GM23338 (cell line): ENCODE data around the gene SWT1. TPM values are rescaled to one million over a fixed set of nuclear protein-coding genes. Genes with fewer than 3 reads are reported as not detected.

Experiments used
- ATAC-seq: fragments of 200-7000 bp; cut with Tn5 transposase; 3 replicates; pipeline ENCODE4 v1.9.1; 2020
- DNase-seq: peaks from one replicate; pipeline ENCODE4 v3.0.0-alpha.2; 2015; ENCODE audit warnings: low spot score
- H2AFZ ChIP-seq: fragments of 200-600 bp; sonication (generic); 2 replicates; pipeline ENCODE4 v1.8.0; 2016; ENCODE audit warnings: antibody characterized with exemption, mild to moderate bottlenecking, moderate library complexity
- H3F3A ChIP-seq: fragments of 200-600 bp; sonication (generic); replicated peaks from 2 replicates; pipeline ENCODE4 v1.8.0; 2017; ENCODE audit warnings: antibody characterized with exemption, mixed run types, low read depth
- H3K27ac ChIP-seq: fragments of 200-600 bp; sonication (generic); 2 replicates; pipeline ENCODE4 v1.6.1; 2016; ENCODE audit warnings: low read depth
- H3K27me3 ChIP-seq: fragments of 200-600 bp; sonication (generic); 2 replicates; pipeline ENCODE4 v1.8.0; 2016; ENCODE audit warnings: mild to moderate bottlenecking, mixed run types, moderate library complexity; ENCODE audit not compliant: insufficient read depth
- H3K36me3 ChIP-seq: fragments of 200-600 bp; sonication (generic); 2 replicates; pipeline ENCODE4 v1.8.0; 2016; ENCODE audit warnings: mild to moderate bottlenecking; ENCODE audit not compliant: insufficient read depth
- H3K4me1 ChIP-seq: fragments of 200-600 bp; sonication (generic); 2 replicates; pipeline ENCODE4 v1.8.0; 2016; ENCODE audit warnings: mild to moderate bottlenecking, moderate library complexity; ENCODE audit not compliant: insufficient read depth
- H3K4me2 ChIP-seq: fragments of 200-600 bp; sonication (generic); 2 replicates; pipeline ENCODE4 v1.7.1; 2017; ENCODE audit warnings: mixed run types
- H3K4me3 ChIP-seq: fragments of 200-600 bp; sonication (generic); 2 replicates; pipeline ENCODE4 v1.6.1; 2016; ENCODE audit warnings: mixed run types
- H3K79me2 ChIP-seq: fragments of 200-600 bp; sonication (generic); replicated peaks from 2 replicates; pipeline ENCODE4 v1.8.0; 2017; ENCODE audit warnings: mild to moderate bottlenecking; ENCODE audit not compliant: insufficient read depth
- H3K9me2 ChIP-seq: fragments of 200-600 bp; sonication (generic); 2 replicates; pipeline ENCODE4 v1.8.0; 2017; ENCODE audit not compliant: insufficient read depth
- H4K20me1 ChIP-seq: fragments of 200-600 bp; sonication (generic); replicated peaks from 2 replicates; pipeline ENCODE4 v1.8.0; 2017; ENCODE audit warnings: mild to moderate bottlenecking; ENCODE audit not compliant: insufficient read depth
- H3K27ac Mint-ChIP-seq: 2 replicates; pipeline ENCODE4 v1.8.0; 2020; ENCODE audit warnings: inconsistent platforms, mild to moderate bottlenecking, moderate library complexity, mixed read lengths
- H3K27me3 Mint-ChIP-seq: 3 replicates; pipeline ENCODE4 v1.8.0; 2022; ENCODE audit warnings: low read depth, mild to moderate bottlenecking, moderate library complexity, mixed read lengths, inconsistent platforms; ENCODE audit not compliant: insufficient read depth, poor library complexity
- H3K36me3 Mint-ChIP-seq: 3 replicates; pipeline ENCODE4 v1.8.0; 2021; ENCODE audit warnings: low read depth, mild to moderate bottlenecking, inconsistent platforms, moderate library complexity, mixed read lengths
- H3K4me1 Mint-ChIP-seq: 3 replicates; pipeline ENCODE4 v1.8.0; 2020; ENCODE audit warnings: mild to moderate bottlenecking, inconsistent platforms, mixed read lengths
- H3K4me3 Mint-ChIP-seq: 3 replicates; pipeline ENCODE4 v1.8.0; 2021; ENCODE audit warnings: moderate library complexity, mild to moderate bottlenecking, inconsistent platforms, mixed read lengths
- H3K9me3 Mint-ChIP-seq: 3 replicates; pipeline ENCODE4 v1.8.0; 2020; ENCODE audit warnings: moderate library complexity, mild to moderate bottlenecking, inconsistent platforms, mixed read lengths
- ETS1 ChIP-seq: IDR thresholded peaks from 2 replicates; pipeline ENCODE4 v1.6.1; 2016; ENCODE audit warnings: antibody characterized with exemption
- EZH2 ChIP-seq: fragments of 200-600 bp; sonication (generic); IDR thresholded peaks from one replicate; pipeline ENCODE4 v1.8.0; 2017; ENCODE audit warnings: antibody characterized with exemption, mild to moderate bottlenecking, low read depth; ENCODE audit not compliant: unreplicated experiment
- JUNB ChIP-seq: IDR thresholded peaks from one replicate; pipeline ENCODE4 v1.6.1; 2016; ENCODE audit warnings: antibody characterized with exemption; ENCODE audit not compliant: unreplicated experiment
- POLR2AphosphoS5 ChIP-seq: IDR thresholded peaks from 2 replicates; pipeline ENCODE4 v1.6.1; 2016; ENCODE audit warnings: antibody characterized with exemption, low read depth
- STAT1 ChIP-seq: IDR thresholded peaks from one replicate; pipeline ENCODE4 v1.6.1; 2016; ENCODE audit warnings: antibody characterized with exemption; ENCODE audit not compliant: unreplicated experiment
- polyA plus RNA-seq: library from polyadenylated mRNA; unstranded; fragments of >200 nt; fragmentation: Nextera tagmentation; extraction: Ambion mirVana; gene quantifications from 2 replicates; pipeline ENCODE4 v1.2.1, GENCODE V29; 2016
- total RNA-seq: library from RNA; depleted of rRNA; stranded (reverse); fragments of >200 nt; shearing (Covaris generic); gene quantifications from 2 replicates; pipeline ENCODE4 v1.2.3, GENCODE V29; 2014
- TF ChIP-seq, protein P1 (sequence below): fragments of 250-450 bp; sonication (Bioruptor Pico); IDR thresholded peaks from 2 replicates; pipeline ENCODE4 v1.5.0; 2020; ENCODE audit warnings: mild to moderate bottlenecking, moderate library complexity

SWT1 gene
- total and polyA plus RNA-seq, 2 experiments from 2014 or later = 3.6 to 5.7 TPM

DNA sequence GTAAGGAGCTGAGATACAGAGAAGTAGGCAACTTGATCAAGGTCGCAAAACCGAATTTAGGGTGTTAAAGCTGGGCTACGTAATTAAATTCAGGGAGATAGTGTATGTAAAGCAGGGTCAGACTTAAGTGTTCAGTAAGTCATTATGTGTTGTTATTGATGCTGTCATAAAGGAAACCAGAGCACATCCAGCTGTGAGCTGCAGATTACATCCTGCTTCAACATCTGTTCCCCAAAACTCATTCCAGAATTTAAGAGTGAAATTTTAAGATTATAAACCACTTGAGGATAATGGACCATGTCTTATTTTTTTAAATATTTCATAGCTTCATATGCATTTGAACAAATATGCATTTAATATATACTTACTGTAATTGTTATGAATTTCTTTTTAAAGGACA, 110.3 kb downstream of the SWT1 start (continued):
- TF ChIP-seq, protein P1, sequence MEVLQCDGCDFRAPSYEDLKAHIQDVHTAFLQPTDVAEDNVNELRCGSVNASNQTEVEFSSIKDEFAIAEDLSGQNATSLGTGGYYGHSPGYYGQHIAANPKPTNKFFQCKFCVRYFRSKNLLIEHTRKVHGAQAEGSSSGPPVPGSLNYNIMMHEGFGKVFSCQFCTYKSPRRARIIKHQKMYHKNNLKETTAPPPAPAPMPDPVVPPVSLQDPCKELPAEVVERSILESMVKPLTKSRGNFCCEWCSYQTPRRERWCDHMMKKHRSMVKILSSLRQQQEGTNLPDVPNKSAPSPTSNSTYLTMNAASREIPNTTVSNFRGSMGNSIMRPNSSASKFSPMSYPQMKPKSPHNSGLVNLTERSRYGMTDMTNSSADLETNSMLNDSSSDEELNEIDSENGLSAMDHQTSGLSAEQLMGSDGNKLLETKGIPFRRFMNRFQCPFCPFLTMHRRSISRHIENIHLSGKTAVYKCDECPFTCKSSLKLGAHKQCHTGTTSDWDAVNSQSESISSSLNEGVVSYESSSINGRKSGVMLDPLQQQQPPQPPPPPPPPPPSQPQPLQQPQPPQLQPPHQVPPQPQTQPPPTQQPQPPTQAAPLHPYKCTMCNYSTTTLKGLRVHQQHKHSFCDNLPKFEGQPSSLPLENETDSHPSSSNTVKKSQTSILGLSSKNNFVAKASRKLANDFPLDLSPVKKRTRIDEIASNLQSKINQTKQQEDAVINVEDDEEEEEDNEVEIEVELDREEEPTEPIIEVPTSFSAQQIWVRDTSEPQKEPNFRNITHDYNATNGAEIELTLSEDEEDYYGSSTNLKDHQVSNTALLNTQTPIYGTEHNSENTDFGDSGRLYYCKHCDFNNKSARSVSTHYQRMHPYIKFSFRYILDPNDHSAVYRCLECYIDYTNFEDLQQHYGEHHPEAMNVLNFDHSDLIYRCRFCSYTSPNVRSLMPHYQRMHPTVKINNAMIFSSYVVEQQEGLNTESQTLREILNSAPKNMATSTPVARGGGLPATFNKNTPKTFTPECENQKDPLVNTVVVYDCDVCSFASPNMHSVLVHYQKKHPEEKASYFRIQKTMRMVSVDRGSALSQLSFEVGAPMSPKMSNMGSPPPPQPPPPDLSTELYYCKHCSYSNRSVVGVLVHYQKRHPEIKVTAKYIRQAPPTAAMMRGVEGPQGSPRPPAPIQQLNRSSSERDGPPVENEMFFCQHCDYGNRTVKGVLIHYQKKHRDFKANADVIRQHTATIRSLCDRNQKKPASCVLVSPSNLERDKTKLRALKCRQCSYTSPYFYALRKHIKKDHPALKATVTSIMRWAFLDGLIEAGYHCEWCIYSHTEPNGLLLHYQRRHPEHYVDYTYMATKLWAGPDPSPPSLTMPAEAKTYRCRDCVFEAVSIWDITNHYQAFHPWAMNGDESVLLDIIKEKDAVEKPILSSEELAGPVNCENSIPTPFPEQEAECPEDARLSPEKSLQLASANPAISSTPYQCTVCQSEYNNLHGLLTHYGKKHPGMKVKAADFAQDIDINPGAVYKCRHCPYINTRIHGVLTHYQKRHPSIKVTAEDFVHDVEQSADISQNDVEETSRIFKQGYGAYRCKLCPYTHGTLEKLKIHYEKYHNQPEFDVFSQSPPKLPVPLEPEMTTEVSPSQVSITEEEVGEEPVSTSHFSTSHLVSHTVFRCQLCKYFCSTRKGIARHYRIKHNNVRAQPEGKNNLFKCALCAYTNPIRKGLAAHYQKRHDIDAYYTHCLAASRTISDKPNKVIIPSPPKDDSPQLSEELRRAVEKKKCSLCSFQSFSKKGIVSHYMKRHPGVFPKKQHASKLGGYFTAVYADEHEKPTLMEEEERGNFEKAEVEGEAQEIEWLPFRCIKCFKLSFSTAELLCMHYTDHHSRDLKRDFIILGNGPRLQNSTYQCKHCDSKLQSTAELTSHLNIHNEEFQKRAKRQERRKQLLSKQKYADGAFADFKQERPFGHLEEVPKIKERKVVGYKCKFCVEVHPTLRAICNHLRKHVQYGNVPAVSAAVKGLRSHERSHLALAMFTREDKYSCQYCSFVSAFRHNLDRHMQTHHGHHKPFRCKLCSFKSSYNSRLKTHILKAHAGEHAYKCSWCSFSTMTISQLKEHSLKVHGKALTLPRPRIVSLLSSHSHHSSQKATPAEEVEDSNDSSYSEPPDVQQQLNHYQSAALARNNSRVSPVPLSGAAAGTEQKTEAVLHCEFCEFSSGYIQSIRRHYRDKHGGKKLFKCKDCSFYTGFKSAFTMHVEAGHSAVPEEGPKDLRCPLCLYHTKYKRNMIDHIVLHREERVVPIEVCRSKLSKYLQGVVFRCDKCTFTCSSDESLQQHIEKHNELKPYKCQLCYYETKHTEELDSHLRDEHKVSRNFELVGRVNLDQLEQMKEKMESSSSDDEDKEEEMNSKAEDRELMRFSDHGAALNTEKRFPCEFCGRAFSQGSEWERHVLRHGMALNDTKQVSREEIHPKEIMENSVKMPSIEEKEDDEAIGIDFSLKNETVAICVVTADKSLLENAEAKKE (CRISPR knock-in tag) = no peak
- TF ChIP-seq STAT1 (no peak), ETS1 (no peak), POLR2AphosphoS5 (no peak), EZH2 (no peak)

GRCh38 chr1:185267701-185268100, 110.7 kb downstream of the SWT1 start:
- no peak overlapping the region for H3K27ac Mint-ChIP-seq
- no peaks in the 10 kb centered on the region for H3K4me1 Mint-ChIP-seq
- H3K27ac ChIP-seq = no peak overlapping the region
- ATAC-seq (no peak), DNase-seq (no peak)
- no peaks in the 10 kb centered on the region for H3K36me3 ChIP-seq
- no peaks in the 10 kb centered on the region for H3K9me2 ChIP-seq
- no peak overlapping the region for H3K4me3 Mint-ChIP-seq
- no peak overlapping the region for H3K4me2 ChIP-seq
- no peaks in the 10 kb centered on the region for H4K20me1 ChIP-seq
- H3K4me3 ChIP-seq = no peak overlapping the region
- no peak overlapping the region for H2AFZ ChIP-seq
- H3F3A ChIP-seq = no peaks in the 10 kb centered on the region
- no peaks in the 10 kb centered on the region for H3K36me3 Mint-ChIP-seq
- no peaks in the 10 kb centered on the region for H3K9me3 Mint-ChIP-seq
- no peaks in the 10 kb centered on the region for H3K27me3 Mint-ChIP-seq
- H3K79me2 ChIP-seq = no peaks in the 10 kb centered on the region
- no peaks in the 10 kb centered on the region for H3K4me1 ChIP-seq
- no peaks in the 10 kb centered on the region for H3K27me3 ChIP-seq
- TF ChIP-seq JUNB (no peak), ETS1 (no peak)
- TF ChIP-seq, protein P1 (CRISPR knock-in tag) = no peak
